HG03432 (cell line): ENCODE data around the gene TRIM49B.
"Not testable (repeated sequence)": the region's sequence is repeated elsewhere in the genome, so short reads cannot be mapped to it uniquely, and the experiment has no call there.

Experiments used
- ATAC-seq: cut with Tn5 transposase; IDR thresholded peaks from one replicate; pipeline ENCODE4 v1.9.1; 2021; ENCODE audit warnings: mild to moderate bottlenecking, moderate library complexity; ENCODE audit not compliant: unreplicated experiment

Gene TRIM49B, protein sequence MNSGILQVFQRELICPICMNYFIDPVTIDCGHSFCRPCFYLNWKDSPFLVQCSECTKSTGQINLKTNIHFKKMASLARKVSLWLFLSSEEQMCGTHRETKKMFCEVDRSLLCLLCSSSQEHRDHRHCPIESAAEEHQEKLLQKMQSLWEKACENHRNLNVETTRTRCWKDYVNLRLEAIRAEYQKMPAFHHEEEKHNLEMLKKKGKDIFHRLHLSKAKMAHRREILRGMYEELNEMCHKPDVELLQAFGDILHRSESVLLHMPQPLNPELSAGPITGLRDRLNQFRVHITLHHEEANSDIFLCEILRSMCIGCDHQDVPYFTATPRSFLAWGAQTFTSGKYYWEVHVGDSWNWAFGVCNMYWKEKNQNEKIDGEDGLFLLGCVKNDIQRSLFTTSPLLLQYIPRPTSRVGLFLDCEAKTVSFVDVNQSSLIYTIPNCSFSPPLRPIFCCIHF

DNA sequence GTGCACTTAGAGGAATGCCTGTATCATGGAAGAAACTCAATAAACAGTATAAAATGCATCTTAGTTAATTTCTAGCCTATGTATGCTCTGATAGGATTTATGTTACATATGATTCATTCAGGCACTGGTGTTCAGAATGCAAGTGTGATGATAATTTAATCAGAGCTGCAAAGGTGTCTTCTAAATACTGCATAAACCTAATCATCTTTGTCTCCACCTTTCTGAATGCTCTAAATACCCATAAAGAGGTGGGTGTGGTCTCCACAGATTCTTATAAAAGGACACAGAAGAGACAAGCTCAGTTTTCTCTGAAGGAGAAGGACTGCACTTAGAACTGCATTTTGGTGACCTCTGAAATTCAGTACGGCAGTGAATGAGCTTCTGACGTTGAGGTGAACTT, at the start of gene TRIM49B:
Gene TRIM49B, plus strand, starts transcription at position 301 of the 400 bp plus-strand sequence. CDS start 2,777 bp downstream, outside the sequence.
- ATAC-seq: not testable (repeated sequence)

DNA sequence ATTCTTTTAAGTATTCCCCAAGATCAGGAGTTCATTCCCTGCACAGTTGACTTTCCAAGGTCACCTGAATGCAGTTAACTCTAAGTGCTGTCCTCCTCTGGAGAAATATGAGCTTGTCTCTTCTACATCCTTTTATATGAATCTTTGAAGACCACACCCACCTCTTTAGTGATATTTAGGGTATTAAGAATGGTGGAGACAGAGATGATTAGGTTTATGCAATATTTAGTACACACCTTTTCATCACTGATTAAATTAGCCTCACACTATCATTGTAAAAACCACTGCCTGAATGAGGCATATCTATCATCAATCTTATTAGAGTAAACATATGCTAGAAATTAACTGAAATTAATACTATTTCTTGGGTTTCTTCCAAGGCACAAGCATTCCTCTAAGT, 44.8 kb upstream of the TRIM49B start, which contains the start of gene TRIM51G:
Gene TRIM51G, minus strand, starts transcription at position 101 of the 400 bp plus-strand sequence. CDS start 2,190 bp downstream, outside the sequence.
- ATAC-seq: not testable (repeated sequence)

DNA sequence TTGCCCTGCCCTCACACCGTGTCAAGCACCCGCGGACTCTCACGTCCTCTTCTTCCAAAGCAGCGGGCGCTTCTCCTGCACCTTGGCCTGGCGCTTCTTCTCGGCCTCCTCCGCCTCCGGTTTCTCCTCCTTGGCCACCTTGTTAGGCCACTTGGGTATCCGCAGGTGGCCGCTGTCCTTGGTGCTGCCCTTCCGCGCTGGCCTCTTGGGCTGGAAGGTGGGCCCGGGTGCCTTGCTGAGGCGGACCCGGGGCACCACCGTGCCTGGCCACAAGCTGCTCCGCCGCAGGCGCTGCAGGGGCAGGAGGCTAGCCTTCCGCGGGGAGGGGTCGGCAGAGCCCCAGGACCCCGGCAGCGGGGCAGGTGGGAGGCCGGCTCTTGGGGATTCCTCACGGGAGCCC, 19.6 kb downstream of the TRIM49B start:
- ATAC-seq: not testable (repeated sequence)

DNA sequence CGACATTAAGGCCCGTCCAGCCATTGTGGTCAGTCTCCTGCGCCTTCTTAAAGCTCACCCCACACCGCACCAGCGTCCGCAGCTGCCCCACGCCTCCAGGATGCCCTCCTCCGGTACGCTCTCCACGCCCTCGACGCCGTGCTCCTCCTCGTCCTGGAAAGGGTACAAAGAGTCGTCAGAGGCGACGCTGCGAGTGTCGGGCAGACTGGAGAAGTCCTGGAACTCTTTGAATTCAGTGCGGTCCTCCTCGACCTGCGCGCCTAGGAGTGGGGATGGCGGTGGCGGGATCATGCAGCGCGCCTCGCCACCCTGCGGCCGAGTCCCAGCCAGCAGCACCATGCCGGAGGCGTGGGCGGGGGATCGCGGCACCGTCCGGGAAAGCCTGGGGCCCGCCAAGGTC, 21.2 kb downstream of the TRIM49B start:
- not testable (repeated sequence) for ATAC-seq

DNA sequence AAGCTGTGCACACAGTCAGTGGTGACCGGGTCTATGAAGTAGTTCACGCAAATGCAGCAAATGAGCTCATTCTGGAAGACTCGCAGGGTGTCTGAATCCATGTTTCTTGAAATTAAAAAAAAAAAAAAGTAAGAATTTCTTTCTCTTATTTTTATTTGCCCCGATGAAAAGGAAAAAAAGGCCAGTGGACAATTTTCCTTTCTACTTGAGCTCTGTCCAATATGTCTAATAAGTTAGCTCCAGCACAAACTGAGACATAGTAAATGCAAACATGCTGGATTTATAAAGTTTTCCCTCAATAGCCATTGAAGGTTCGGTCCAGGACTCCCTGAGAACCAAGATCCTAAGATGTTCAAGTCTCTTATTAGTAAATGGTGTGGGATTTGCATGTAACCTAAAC, 30.4 kb downstream of the TRIM49B start, which contains the start of gene TRIM64C:
Gene TRIM64C, minus strand, starts transcription at position 101 of the 400 bp plus-strand sequence. Its CDS starts 0 bp downstream, at position 101.
- not testable (repeated sequence) for ATAC-seq

DNA sequence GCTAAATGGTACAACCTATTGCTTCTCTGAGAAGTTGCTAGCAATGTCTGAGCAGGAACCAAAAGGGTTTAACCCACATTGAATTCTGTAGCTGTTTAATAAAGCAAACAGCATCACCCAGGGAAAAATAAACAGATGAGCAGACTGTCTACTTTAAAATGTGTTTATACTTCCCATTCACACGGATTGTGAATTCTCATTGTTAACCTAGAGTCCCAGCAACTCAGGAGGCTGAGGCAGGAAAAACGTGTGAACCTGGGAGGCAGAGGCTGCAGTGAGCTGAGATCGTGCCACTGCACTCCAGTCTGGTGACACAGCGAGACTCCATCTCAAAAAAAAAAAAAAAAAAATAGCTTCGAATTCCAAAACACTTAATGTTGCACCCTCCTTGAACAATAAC, 41.3 kb downstream of the TRIM49B start:
- not testable (repeated sequence) for ATAC-seq
